GM19452 (cell line): ENCODE results near the gene KCNH1.

ENCODE experiments used
- ATAC-seq: cut with Tn5 transposase; IDR thresholded peaks from one replicate; pipeline ENCODE4 v1.9.1; 2021; ENCODE audit not compliant: unreplicated experiment

The KCNH1 gene

DNA sequence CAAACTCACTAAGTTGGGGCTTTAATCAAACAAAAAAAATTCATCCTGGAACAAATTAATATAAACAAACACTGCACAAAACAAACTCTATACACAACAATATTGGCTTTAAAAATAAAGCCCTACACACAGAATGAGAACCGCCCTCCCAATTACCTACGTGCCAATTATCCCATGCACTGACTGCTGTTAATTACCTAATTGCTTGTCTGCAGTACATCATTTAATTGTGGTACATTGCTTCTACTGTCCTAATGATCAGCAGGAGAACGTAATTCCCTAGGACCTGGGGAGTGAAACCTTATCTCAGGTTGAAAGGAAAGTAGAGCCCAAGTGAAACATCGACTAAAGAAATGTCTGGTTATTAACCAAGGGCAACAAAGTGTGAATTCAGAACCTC is 364.5 kb downstream of the KCNH1 start:
- no peak for ATAC-seq

- no peak for ATAC-seq
Measured at GRCh38 chr1:210764536-210764935, 369.4 kb downstream of the KCNH1 start.

GRCh38 chr1:210758761-210759160 is 375.2 kb downstream of the KCNH1 start:
- ATAC-seq = no peak

DNA sequence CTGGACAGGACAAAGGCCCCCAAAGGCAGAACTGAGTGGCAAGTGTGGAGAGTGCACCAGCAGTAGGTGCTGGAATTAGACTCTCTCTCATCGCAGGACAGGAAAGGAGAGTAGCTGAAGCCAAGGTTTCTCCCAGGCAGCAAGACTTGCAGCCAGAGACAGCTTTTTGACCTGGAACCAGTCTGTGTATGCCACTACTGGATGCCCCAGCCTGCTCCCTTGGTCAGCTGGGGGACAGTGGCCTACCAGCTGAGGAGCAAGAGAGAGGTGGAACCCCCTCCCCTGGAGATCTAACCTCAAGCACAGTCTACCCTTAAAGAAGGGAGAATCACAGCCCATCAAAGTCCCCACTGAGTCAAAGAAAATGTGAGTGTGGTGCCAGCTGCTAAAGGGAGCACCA is 375.7 kb downstream of the KCNH1 start:
- no peak for ATAC-seq

DNA sequence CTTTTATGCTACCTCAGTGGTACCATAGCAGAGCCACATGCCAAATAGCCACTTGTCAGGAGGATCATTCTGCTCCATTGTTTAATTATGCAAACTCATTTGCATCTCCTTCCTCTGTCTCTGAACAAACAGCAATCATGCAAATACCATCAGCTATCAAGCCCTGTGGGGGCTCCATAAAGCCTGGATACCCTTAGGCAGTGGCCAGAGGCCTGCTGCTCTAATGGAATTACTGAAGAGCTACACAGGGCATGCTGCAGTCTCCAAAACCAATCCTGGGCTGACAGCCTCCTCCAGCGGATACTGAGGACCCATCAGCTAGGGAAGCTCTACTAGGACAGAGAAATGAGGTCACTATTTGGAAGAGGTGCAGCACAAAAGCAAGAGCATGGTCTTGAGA is 376.3 kb downstream of the KCNH1 start:
- no peak for ATAC-seq

GRCh38 chr1:210755991-210756659 is 377.8 kb downstream of the KCNH1 start:
- no peak for ATAC-seq

GRCh38 chr1:210754878-210755665 is 378.9 kb downstream of the KCNH1 start:
- no peak for ATAC-seq

DNA sequence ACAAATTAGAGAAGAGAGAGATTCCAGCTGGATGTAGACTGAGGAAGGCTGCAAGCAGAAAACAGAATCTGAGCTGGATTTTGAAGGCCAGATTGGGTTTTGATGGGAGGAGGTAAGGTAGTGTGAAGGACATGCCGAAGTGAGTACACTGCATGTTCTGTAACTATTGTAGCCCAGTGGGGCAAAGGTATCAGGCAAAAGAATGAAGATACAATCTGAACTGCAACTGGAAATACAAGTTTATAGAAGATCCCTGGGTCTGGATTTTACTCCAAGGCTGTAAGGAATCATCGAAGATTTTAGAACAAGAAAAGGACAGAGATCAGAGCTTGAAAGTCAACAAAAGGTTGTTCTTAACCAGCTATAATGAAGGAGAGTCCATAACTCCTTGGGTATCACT is 382.0 kb downstream of the KCNH1 start:
- ATAC-seq = no peak

GRCh38 chr1:210750468-210750867 is 383.5 kb downstream of the KCNH1 start:
- ATAC-seq = no peak

- ATAC-seq = no peak
Measured at GRCh38 chr1:210748796-210749195, 385.2 kb downstream of the KCNH1 start.

GRCh38 chr1:210747890-210748289 is 386.1 kb downstream of the KCNH1 start:
- no peak for ATAC-seq

DNA sequence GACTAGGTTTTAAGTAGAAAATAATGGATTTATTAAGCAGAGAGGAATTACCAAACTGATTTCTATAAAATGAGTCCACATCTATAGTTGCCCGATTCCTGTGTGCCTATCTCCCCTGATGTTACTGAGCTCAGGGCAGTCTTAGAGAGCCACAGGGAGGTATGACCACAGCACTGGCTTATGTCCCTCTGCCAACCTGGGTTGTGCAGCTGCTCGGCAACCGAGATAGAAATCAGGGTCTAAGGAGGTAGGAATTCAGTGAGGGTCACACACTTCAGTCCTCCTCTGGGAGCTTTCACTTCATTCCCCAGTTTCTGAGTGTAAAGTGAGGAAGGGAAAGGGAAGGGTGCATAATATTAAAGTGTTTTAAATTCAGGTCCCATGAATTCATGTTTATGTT is 386.8 kb downstream of the KCNH1 start:
- no peak for ATAC-seq

GRCh38 chr1:210746024-210746731 is 387.8 kb downstream of the KCNH1 start:
- no peak for ATAC-seq

DNA sequence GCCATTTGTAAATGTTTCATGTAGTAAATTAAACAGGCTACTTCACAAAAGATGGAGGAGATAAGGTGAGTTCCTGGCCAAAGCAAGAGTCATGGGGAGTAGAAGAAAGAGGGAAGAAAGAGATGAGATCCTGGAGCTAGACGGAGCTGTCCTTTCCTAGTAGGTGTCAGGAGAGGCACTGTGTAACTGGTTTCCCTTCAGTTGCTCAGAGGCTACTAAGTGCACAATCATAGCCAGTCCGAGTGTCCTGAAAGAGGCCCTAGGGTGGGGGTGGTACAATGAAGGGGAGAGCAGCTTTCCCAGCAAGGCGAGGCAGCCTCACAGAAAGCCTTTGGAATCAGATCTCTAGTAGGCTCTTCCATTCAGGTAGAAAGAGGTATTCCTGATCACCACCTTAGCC is 390.9 kb downstream of the KCNH1 start:
- ATAC-seq = no peak

- ATAC-seq = no peak
Measured at GRCh38 chr1:210741564-210741963, 392.4 kb downstream of the KCNH1 start.

- ATAC-seq = no peak
Measured at GRCh38 chr1:210739627-210740026, 394.3 kb downstream of the KCNH1 start.

GRCh38 chr1:210738256-210738655 is 395.7 kb downstream of the KCNH1 start:
- ATAC-seq = no peak

DNA sequence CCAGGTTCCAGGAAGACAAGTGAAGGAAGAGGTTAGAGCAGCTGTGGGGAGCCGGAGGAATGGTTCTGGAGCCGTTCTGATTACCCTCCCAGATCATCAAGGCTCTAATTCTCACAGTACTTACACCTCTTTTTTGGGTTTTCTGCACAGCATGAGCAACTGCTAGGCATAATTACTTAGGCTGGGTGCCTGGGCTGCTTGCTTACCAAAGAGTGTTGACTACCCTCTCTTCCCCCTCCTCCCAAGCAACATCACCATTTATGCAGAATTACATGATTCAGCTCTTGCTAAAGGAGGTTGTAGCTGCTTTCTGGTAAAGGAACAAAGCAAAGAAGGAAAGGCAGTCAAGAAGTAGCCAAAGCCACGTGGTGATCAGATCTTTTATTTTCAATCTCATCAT is 397.2 kb downstream of the KCNH1 start:
- ATAC-seq = no peak

GRCh38 chr1:210731597-210731996 is 402.4 kb downstream of the KCNH1 start:
- ATAC-seq = no peak

- no peak for ATAC-seq
Measured at GRCh38 chr1:210731193-210731592, 402.8 kb downstream of the KCNH1 start.

- ATAC-seq = no peak
Measured at GRCh38 chr1:210730023-210730422, 403.9 kb downstream of the KCNH1 start.
